ENCODE measurements around the gene CA14.

CA14 gene

GRCh38 chr1:150309758-150310508 lies 52.4 kb downstream of the CA14 start:
- no peaks in the 10 kb centered on the region for H3K27me3 Mint-ChIP-seq

GRCh38 chr1:150311762-150312161 lies 54.2 kb downstream of the CA14 start:
- CTCF ChIA-PET: no interaction called here
- no peak overlapping the region for H3K4me3 Mint-ChIP-seq
- no peak for DNase-seq
- peaks cover 13% of the 10 kb centered on the region for H3K36me3 Mint-ChIP-seq
- peaks cover 2% of the 10 kb centered on the region for H3K27me3 Mint-ChIP-seq
- no peak overlapping the region for H3K27ac Mint-ChIP-seq
- H3K9me3 Mint-ChIP-seq: no peaks in the 10 kb centered on the region
- H3K4me1 Mint-ChIP-seq: no peaks in the 10 kb centered on the region

More at GRCh38 chr1:150309758-150310508, 52.4 kb downstream of the CA14 start:
- Mint-ChIP-seq H3K36me3 (peaks cover 14% of the 10 kb centered on the region), H3K9me3 (no peaks in the 10 kb centered on the region), H3K27ac (no peak overlapping the region), H3K4me1 (no peaks in the 10 kb centered on the region), H3K4me3 (no peak overlapping the region)
- CTCF ChIA-PET: no interaction called here
- no peak for DNase-seq
